ENCODE measurements around the gene TFAP2E. TPM values are rescaled to one million over a fixed set of nuclear protein-coding genes. Genes with fewer than 3 reads are reported as not detected.

TFAP2E gene
- total RNA-seq, 1 donor from 2014 or later = 0.37 TPM

DNA sequence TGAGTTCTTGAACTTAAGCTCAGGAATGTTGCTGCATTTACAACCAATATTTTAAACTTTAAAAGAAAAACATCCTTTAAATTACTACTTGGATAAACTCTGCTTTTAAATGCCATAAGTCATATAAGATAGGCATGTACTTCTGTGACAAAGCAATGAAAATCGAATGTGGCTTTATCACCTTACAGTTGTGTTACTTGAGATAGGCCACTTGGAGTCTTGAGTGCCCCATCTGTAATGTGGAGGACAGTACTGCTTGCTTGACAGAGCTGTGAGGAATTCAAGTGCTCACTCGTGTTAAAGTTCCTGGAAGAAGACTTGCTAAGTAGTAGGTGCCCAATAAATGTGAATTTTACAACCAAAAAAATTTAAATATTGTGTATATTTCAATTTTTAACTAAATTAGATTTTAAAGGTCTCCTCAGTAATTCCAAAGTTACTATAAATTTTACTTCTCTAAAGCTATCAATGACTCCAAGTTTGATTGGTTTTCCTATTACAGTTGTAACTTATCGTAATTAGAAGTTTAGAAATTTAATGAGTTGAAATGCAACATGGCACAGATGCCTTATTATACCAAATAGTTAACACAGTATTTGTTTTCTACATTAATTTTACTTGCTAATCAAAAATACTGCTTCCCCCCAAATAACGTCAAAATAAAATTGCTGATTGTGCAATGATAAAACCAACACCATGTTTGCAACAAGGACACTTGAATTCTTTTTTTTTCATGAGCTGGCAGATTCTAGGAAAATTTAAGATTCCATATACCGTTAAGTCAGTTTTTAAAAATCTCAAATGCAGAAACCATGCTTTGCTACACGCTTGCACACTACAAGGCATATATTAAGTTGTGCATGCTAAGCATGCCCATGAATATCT is 46.4 kb downstream of the TFAP2E start:
- no peak for ATAC-seq
- intact Hi-C loops (cut with micrococcal nuclease) = no loop called here
- no peak for DNase-seq

DNA sequence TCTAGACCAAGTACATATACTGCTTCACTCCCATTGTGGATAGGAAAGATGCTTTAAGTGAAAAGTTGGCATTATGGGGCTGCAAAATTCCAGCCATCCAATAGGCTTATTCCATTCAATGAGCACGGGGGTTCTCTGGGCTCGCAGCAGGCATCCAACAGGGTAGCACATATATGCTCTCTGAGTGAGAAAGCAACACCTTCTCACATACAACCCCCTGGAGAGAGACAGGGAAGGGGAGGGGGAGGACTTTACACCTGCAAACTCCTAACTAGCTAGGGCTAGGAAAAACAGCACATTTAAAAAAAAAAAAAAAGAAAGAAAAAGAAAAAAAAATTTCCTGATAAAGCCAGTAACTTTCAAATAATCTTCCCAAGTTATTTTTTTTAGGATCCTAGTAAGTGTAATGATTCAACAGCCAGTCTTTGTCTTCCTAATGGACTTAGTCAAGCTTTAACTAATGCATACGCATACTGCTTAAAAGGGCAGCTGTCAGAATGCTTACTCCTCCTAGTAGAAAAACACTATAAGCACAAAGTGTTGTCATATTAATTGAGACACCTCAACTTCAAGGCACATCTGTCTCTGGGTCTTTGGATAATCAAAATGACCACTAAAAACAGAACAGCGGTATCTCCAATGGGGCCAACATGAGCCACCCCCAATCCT is 49.5 kb downstream of the TFAP2E start:
- DNase-seq (no peak), ATAC-seq (no peak)
- intact Hi-C loops (cut with micrococcal nuclease) = no loop called here

DNA sequence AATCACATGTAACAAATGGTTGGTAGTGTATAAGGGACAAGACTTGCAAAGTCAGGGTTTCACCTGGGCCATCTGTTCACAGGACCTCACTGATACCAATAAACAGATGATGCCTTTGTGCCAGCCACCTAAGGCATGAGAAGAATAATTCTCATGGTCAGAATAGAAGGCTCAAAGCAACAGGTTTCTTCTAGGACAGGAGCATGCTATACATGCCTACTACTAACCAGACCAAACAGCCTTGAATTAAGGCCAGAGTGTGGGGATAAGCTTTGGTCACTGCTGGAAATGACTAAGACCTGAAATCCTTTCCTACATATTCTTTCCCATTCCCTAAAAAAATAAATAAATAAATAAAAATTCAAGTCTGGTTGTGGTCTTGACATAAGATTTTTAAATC is 50.7 kb downstream of the TFAP2E start:
- DNase-seq (no peak), ATAC-seq (no peak)
- intact Hi-C loops (cut with micrococcal nuclease) = no loop called here

DNA sequence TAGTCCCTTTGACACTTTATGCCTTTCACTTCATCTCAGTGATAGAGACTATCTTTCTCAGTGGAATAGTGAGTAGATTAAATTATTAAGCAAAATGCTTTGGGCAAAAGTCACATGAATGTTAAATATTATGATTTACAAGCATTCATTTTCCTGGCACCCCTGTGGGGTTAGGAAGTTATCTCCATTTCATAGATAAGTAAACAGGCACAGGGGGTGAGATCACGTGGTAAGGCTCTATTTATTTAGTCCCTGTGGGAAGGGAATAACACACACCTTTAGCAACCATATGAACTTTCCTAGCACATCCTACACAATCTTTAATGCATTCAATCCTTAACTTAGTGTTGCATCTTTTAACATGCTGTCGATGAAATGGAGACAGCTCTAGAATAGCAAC is 55.9 kb downstream of the TFAP2E start:
- no peak for ATAC-seq
- intact Hi-C loops (cut with micrococcal nuclease) = no loop called here
- no peak for DNase-seq

DNA sequence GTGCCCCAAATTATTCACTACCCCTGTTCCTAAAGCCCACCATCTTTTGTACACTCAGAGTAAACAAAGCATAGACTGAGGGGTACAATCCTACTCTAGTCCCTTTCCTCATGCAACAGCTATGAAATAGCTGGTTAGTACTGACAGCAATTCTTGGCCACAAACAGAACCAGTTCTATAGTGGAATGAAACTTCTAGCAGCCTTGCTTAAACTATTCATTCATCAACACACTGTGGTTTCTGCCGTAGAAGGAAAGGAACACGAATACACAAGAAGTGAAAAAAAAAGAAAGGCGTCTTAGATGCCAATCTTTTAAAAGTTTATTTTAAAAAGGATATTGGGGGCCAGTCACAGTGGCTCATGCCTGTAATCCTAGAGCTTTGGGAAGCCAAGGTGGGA is 58.3 kb downstream of the TFAP2E start:
- no peak for ATAC-seq
- intact Hi-C loops (cut with micrococcal nuclease) = loop anchor here (10.0 kb wide), 1 partner anchor 93 kb away; no protein-coding TSS in a partner anchor
- DNase-seq = no peak

DNA sequence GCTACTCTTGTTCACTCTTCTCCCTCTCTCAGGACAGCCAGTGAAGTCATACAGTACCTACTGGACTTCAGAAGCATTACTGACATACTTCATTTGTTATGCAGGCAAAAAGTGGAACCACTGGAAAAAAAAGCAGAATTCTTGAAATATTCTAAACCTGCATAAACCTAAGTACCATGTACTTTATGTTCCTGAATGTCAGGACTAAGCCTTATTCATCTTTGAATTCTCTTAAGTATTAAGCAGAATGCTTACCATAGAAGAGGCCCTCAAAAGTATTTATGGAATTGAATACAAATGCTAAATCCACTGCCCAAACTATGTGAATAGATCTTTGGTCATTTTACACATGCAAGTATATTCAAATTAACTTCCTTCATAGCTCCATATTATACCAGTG is 60.4 kb downstream of the TFAP2E start:
- DNase-seq = no peak
- ATAC-seq = no peak
- intact Hi-C loops (cut with micrococcal nuclease) = loop anchor here (10.0 kb wide), 1 partner anchor 91 kb away; no protein-coding TSS in a partner anchor

DNA sequence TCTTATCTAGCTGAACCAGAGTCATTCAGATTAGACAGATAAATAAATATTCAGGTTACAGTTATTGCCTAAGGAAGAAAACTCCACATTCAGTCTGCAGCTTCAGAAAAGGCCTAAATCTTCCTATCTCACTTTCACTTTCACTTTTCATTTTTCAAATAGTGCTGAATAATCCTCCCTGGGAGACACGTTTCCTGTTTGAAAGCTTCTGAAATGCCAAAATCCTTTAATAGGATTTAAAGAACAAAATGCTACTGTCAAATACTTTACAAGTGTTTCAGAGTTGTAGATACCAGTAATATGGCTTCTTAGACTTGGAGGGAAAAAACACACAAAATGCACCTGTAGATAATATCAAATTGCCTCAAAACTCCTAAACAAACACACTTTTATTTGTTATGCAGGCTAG is 64.3 kb downstream of the TFAP2E start:
- intact Hi-C loops (cut with micrococcal nuclease) = loop anchor here (10.0 kb wide), 1 partner anchor 87 kb away; no protein-coding TSS in a partner anchor
- no peak for ATAC-seq
- DNase-seq = no peak

DNA sequence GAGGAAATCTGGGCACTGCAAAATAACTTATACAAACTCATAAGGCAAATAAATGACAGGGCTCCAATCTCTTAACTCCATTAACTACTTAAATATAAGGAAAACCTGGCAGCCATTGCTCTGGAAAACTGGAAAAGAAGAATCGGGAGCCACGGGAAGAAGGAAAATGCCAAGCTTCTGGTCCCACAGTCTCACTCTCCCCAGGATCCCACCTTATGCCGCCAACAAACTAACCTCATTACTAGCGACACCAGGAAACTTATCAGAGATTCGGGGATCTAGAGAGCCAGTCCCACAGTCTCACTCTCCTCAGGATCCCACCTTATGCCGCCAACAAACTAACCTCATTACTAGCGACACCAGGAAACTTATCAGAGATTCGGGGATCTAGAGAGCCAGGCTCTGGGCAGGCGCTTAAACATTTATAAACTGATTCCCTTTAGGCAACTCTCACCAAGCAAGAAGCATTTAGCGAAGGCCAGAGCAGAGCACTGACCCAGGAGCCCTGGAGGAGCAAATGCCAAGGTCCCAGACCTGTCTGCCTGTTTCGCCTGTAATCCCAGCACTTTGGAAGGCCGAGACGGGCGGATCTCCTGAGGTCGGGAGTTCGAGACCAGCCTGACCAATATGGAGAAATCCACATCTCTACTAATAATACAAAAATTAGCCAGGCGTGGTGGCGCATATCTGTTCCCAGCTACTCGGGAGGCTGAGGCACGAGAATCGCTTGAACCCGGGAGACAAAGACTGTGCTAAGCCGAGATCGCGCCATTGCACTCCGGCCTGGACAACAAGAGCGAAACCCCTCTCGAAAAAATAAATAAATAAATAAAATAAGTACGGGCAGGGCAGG is 67.5 kb downstream of the TFAP2E start:
- DNase-seq = no peak
- intact Hi-C loops (cut with micrococcal nuclease) = no loop called here
- ATAC-seq = no peak

DNA sequence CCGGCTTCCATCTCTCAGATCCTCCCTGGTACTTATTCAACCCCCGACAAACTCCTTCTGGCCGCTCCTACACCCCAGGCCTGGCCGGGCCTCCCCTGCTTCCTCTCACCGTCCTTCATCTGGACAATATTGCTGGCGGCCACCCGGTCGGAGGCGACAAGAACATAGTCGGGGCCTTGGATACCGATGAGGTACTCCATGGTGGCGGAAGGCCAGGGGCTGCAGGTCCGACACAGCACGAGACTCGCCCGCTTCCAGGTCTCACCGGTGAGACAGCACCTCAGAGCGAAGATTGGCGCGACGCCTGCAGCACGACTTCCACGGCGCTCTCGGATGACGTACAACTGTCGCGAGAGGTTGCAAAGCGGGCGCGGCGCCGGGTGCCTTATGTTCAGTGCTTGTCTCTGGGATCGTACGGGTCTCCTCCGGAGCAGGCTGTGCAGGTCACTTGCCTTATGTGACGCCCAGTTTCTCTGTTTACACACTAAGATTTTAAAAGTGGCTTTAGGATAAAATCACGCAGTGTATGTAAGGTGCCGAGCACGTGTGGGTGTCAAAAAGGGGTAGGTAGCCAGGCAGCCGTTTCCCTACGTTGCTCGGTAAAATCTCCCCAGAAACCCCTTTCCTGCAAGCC is 68.2 kb downstream of the TFAP2E start, which contains the start of gene PSMB2:
Gene PSMB2 (minus strand): TSS at position 294 of the 634 bp plus-strand sequence. CDS start 94 bp downstream, at position 200.
- ATAC-seq = peak; percentile 98
- DNase-seq = peak; percentile 97

DNA sequence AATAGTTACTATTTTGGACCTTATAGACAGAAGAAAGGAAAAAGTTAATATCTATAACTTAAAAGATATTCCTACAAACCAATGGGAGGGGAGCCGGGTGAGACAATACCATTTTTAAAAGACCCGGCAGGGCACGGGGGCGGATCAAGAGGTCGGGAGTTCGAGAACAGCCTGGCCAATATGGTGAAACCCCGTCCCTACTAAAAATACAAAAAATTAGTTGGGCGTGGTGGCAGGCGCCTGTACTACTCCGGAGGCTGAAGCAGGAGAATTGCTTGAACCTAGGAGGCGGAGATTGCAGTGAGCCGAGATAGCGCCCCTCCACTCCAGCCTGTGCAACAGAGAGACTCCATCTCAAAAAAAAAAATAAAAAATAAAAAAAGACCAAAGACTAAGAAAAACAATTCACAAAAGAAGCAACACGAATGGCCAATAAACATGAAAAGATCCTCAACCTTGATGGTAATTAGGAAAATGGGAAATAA is 69.4 kb downstream of the TFAP2E start:
- DNase-seq = no peak
- intact Hi-C loops (cut with micrococcal nuclease) = no loop called here
- ATAC-seq = no peak

More for the DNA sequence above, 68.2 kb downstream of the TFAP2E start, which contains the start of gene PSMB2:
- intact Hi-C loops (cut with micrococcal nuclease) = no loop called here

DNA sequence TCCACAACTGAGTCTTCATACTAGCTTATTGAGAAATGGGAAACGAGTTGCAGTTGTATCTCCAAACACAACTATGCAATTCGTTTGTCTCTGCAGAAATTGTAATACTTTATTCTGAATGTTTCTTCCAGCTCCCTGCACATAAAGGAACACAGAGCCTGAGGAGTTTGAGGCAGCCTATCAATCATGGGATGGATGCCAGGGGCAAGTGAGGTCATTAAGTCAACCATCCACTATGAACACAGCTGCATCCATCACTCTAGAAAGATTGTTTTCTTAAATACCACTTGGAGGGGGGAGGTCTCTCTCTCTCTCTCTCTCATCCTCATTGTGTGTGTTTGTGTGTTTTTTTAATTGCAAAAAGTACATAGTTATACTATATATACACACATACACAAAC is 71.1 kb downstream of the TFAP2E start:
- ATAC-seq (no peak), DNase-seq (no peak)
- intact Hi-C loops (cut with micrococcal nuclease) = no loop called here

Other genes starting within 250 kb of the TFAP2E start
- gene KIAA0319L, start 15.9 kb upstream of the TFAP2E start, total RNA-seq = 77.9 TPM
- 24.5 TPM for gene NCDN, start 15.5 kb upstream of the TFAP2E start, total RNA-seq
- 37.7 TPM for gene PSMB2, start 68.2 kb downstream of the TFAP2E start, total RNA-seq
- 9.8 TPM for gene C1orf216, start 145.6 kb downstream of the TFAP2E start, total RNA-seq
- gene CLSPN, start 196.7 kb downstream of the TFAP2E start, total RNA-seq = 0.59 TPM
- 19.0 TPM for gene AGO4, start 234.7 kb downstream of the TFAP2E start, total RNA-seq